Mesenchymal stem cell (in vitro differentiated cells and primary cell): ENCODE data around the gene SPATA20.

Source experiments
- DNase-seq: peaks from one replicate; pipeline ENCODE4 v3.0.0-alpha.2; 2013
- H2AFZ ChIP-seq: one replicate; pipeline ENCODE4 v1.6.1; 2013; ENCODE audit warnings: low read depth, mild to moderate bottlenecking, control low read depth, inconsistent platforms, low read length, moderate library complexity
- H2AK5ac ChIP-seq: 2 replicates; pipeline ENCODE4 v1.6.1; 2013; ENCODE audit warnings: low read length, moderate library complexity, mild to moderate bottlenecking, inconsistent platforms; ENCODE audit not compliant: severe bottlenecking
- H2BK120ac ChIP-seq: one replicate; pipeline ENCODE4 v1.6.1; 2013; ENCODE audit warnings: low read depth, mild to moderate bottlenecking, inconsistent platforms, low read length, moderate library complexity
- H2BK12ac ChIP-seq, 2 experiments: one replicate each; pipeline ENCODE4 v1.6.1; 2013; ENCODE audit warnings: inconsistent platforms in 2 of 2, low read length in 2 of 2, mild to moderate bottlenecking in 2 of 2, moderate library complexity in 2 of 2, control low read depth in 1 of 2
- H2BK15ac ChIP-seq: one replicate; pipeline ENCODE4 v1.6.1; 2013; ENCODE audit warnings: mild to moderate bottlenecking, low read depth, inconsistent platforms; ENCODE audit not compliant: poor library complexity, severe bottlenecking
- H2BK5ac ChIP-seq: 2 replicates; pipeline ENCODE4 v1.6.1; 2013; ENCODE audit warnings: low read depth, mild to moderate bottlenecking, low read length, control low read depth, inconsistent platforms; ENCODE audit not compliant: poor library complexity, severe bottlenecking
- H3K14ac ChIP-seq, 2 experiments: one replicate each; pipeline ENCODE4 v1.6.1; 2013; ENCODE audit warnings: inconsistent platforms in 2 of 2, low read length in 2 of 2, control low read depth in 1 of 2, mild to moderate bottlenecking in 1 of 2, moderate library complexity in 1 of 2
- H3K18ac ChIP-seq, 2 experiments: one replicate each; pipeline ENCODE4 v1.6.1; 2013; ENCODE audit warnings: inconsistent platforms in 2 of 2, low read length in 2 of 2, control low read depth in 1 of 2, low read depth in 1 of 2, mild to moderate bottlenecking in 1 of 2
- H3K23ac ChIP-seq, 2 experiments: one replicate each; pipeline ENCODE4 v1.6.1; 2013; ENCODE audit warnings: inconsistent platforms in 2 of 2, low read length in 2 of 2, mild to moderate bottlenecking in 2 of 2, moderate library complexity in 2 of 2, control low read depth in 1 of 2
- H3K27ac ChIP-seq: 2 replicates; pipeline ENCODE4 v1.5.1; 2013; ENCODE audit warnings: mild to moderate bottlenecking, moderate library complexity, low read length, control low read depth, inconsistent platforms; ENCODE audit not compliant: poor library complexity, severe bottlenecking
- H3K27me3 ChIP-seq, 2 experiments: 2 replicates each; pipeline versions ENCODE4 v1.6.1 to v1.7.0; 2013; ENCODE audit warnings: low read length in 2 of 2, mild to moderate bottlenecking in 2 of 2, moderate library complexity in 2 of 2, control low read depth in 1 of 2, inconsistent platforms in 1 of 2; ENCODE audit not compliant: control insufficient read depth in 1 of 2, insufficient read depth in 1 of 2
- H3K36me3 ChIP-seq, 2 experiments: 2 replicates each; pipeline versions ENCODE4 v1.6.1 to v1.7.0; 2013; ENCODE audit warnings: low read length in 2 of 2, control low read depth in 1 of 2, inconsistent platforms in 1 of 2, low read depth in 1 of 2, mild to moderate bottlenecking in 1 of 2; ENCODE audit not compliant: insufficient read depth in 2 of 2, control insufficient read depth in 1 of 2
- H3K4ac ChIP-seq, 2 experiments: one replicate each; pipeline ENCODE4 v1.6.1; 2013; ENCODE audit warnings: inconsistent platforms in 2 of 2, low read length in 2 of 2, mild to moderate bottlenecking in 2 of 2, moderate library complexity in 2 of 2, control low read depth in 1 of 2, low read depth in 1 of 2
- H3K4me1 ChIP-seq: 2 replicates; pipeline ENCODE4 v1.6.1; 2013; ENCODE audit warnings: low read depth, low read length, control low read depth; ENCODE audit not compliant: control insufficient read depth, insufficient read depth
- H3K4me2 ChIP-seq: 2 replicates; pipeline ENCODE4 v1.6.1; 2013; ENCODE audit warnings: low read length, mild to moderate bottlenecking, inconsistent platforms; ENCODE audit not compliant: poor library complexity, severe bottlenecking
- H3K4me3 ChIP-seq, 2 experiments: 2 replicates each; pipeline versions ENCODE4 v1.5.1 to v1.7.0; 2013; ENCODE audit warnings: low read length in 2 of 2, mild to moderate bottlenecking in 2 of 2, control low read depth in 1 of 2, low read depth in 1 of 2; ENCODE audit not compliant: insufficient read depth in 1 of 2
- H3K79me1 ChIP-seq: replicated peaks from 2 replicates; pipeline ENCODE4 v1.6.1; 2013; ENCODE audit warnings: mild to moderate bottlenecking, control low read depth, low read length, inconsistent platforms; ENCODE audit not compliant: poor library complexity, severe bottlenecking
- H3K9ac ChIP-seq: 2 replicates; pipeline ENCODE4 v1.7.0; 2013; ENCODE audit warnings: mild to moderate bottlenecking, low read length, moderate library complexity
- H3K9me3 ChIP-seq: 2 replicates; pipeline ENCODE4 v1.7.0; 2013; ENCODE audit warnings: mild to moderate bottlenecking, low read length; ENCODE audit not compliant: control insufficient read depth
- H4K8ac ChIP-seq: one replicate; pipeline ENCODE4 v1.6.1; 2013; ENCODE audit warnings: inconsistent platforms, mild to moderate bottlenecking, low read length, moderate library complexity
- H4K91ac ChIP-seq: one replicate; pipeline ENCODE4 v1.6.1; 2013; ENCODE audit warnings: mild to moderate bottlenecking, low read length, inconsistent platforms
- WGBS: methylation state at CpG from one replicate; pipeline ENCODE4 v1.1.7; 2013; ENCODE audit warnings: mixed read lengths; 5-methylcytosine and 5-hydroxymethylcytosine counted together

The SPATA20 gene

DNA sequence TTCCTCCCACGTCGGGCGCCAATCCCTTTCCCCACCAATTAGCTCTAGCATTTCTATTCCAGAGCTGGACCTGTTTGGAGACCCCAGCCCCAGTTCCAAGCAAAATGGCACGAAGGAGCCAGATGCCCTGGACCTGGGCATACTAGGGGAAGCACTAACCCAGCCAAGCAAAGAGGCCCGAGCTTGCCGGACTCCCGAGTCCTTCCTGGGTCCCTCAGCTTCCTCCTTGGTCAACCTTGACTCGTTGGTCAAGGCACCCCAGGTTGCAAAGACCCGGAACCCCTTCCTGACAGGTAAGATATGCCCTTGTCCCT lies 5.6 kb upstream of the SPATA20 start:
- H2BK120ac ChIP-seq, result no peak overlapping the region
- no peak overlapping the region for H4K91ac ChIP-seq
- H3K27ac ChIP-seq, result no peak overlapping the region
- no peak overlapping the region for H2BK15ac ChIP-seq
- peak overlapping the region; percentile 87 for H3K9ac ChIP-seq
- H3K23ac ChIP-seq, result no peak overlapping the region
- peaks cover 0 to 4% of the 10 kb centered on the region in 2 experiments for H3K27me3 ChIP-seq
- peak overlapping the region; percentile 11 to 24 for H3K4ac ChIP-seq
- no peak for DNase-seq
- H3K4me1 ChIP-seq, result peaks cover 19% of the 10 kb centered on the region
- H3K79me1 ChIP-seq, result no peaks in the 10 kb centered on the region
- no peaks in the 10 kb centered on the region for H3K9me3 ChIP-seq
- peak overlapping the region; percentile 30 for H2AK5ac ChIP-seq
- H2AFZ ChIP-seq, result peak overlapping the region; percentile 60
- H4K8ac ChIP-seq, result peak overlapping the region; percentile 97
- peak overlapping the region; percentile 64 to 86 for H3K4me3 ChIP-seq
- H3K4me2 ChIP-seq, result peak overlapping the region; percentile 76
- peak overlapping the region in 1 of 2 experiments; percentile 18 for H2BK12ac ChIP-seq
- peak overlapping the region in 1 of 2 experiments; percentile 74 for H3K18ac ChIP-seq
- H2BK5ac ChIP-seq, result no peak overlapping the region
- peak overlapping the region in 1 of 2 experiments; percentile 53 for H3K14ac ChIP-seq
- WGBS, result 80% methylated on average over 9 of the region's 9 CpGs
- peaks cover 0 to 3% of the 10 kb centered on the region in 2 experiments for H3K36me3 ChIP-seq

DNA sequence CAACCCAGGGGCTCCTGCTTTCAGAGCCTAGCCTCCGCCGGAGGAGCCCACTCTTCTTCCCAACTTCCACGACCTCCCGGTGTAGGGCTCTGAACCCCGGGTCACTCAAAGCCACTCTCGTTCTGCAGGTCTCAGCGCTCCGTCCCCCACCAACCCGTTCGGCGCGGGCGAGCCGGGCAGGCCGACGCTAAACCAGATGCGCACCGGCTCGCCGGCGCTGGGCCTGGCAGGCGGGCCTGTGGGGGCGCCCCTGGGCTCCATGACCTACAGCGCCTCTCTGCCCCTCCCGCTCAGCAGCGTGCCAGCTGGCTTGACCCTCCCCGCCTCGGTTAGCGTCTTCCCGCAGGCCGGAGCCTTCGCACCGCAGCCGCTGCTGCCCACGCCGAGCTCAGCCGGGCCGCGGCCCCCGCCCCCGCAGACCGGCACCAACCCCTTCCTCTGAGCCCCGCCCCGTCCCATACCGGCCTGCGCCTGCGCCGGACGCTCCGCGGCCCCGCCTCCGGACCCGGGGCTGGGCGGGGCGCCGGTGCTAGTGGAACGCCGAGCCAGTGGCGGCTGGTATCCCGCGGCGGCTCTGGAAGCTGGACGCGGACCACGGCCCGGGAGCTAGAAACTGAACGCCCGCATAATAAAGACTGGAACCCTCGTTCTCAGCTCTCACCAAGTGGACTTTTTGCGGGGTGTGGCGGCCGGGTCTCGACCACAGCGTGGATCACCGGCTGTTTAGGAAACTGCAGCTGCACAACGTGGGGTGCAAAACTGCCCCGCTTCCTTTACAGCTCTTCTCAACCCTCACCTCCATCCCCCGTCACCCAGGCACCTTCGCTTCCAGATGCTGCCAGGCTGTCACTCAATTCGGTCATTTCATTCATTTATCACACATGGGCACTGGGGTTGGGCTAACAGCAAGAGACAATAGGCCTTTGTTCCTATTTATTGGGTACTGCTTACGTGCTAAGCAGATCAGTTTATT lies 5.0 kb upstream of the SPATA20 start:
- H3K4me1 ChIP-seq, result peaks cover 19% of the 10 kb centered on the region

DNA sequence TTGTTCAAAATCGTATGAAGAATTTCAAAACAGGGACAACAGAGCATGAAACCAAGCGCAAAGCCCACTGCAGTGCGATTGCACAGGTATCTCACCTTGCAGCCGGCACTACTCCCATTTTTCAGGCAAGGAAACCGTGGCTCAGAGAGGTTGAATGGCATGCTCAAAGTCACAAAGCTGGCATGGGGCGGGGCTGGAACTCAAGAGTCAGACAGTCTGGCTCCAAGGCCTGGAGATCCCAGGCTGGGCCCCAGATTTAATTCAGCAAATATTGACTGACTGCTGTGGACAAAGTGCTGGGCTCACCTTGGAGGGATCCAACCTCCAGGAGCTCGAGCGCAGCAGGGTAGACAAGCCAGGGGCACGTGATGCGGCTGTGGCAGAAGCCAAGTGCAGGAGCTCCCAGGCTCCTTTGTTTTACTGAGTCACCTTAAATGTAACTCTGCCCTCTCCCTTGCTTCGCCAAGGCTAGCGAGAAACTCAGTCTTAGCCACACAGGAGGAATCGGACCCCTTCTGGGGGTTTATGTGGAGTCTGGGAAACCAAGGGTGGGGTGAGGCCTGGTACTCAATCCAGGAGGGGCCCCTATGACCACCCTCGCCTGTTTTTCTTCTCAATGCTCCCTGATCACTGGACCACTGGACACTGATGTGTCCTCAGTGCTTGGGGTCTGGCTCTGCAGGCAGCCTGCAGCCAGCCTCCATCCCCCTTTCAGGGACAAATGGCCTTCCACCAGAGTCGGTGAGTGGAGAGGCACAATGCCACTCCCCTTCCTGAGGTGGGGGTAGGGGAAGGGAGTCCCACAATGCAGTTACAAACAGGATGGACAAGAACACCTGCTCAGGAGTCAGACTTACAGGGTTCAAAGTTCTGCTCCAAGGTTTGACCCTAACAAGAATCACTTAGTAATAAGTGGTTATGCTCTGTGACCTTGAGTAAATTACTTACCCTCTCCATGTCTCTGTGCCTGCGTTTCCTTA lies 3.9 kb upstream of the SPATA20 start:
- peak overlapping the region; percentile 87 for H3K9ac ChIP-seq
- H2BK5ac ChIP-seq, result no peak overlapping the region
- peaks cover 0 to 5% of the 10 kb centered on the region in 2 experiments for H3K27me3 ChIP-seq
- peak overlapping the region in 1 of 2 experiments; percentile 49 for H3K4ac ChIP-seq
- no peak for DNase-seq
- peaks cover 0 to under 1% of the 10 kb centered on the region in 2 experiments for H3K36me3 ChIP-seq
- no peak overlapping the region for H3K14ac ChIP-seq
- H3K9me3 ChIP-seq, result no peaks in the 10 kb centered on the region
- peak overlapping the region in 1 of 2 experiments; percentile 86 for H3K4me3 ChIP-seq
- WGBS, result 89% methylated on average over 16 of the region's 16 CpGs
- H2AK5ac ChIP-seq, result no peak overlapping the region
- H2BK15ac ChIP-seq, result no peak overlapping the region
- peaks cover 6% of the 10 kb centered on the region for H3K79me1 ChIP-seq
- no peak overlapping the region for H2BK12ac ChIP-seq
- H3K27ac ChIP-seq, result no peak overlapping the region
- H4K8ac ChIP-seq, result peak overlapping the region; percentile 35
- H3K18ac ChIP-seq, result no peak overlapping the region
- H4K91ac ChIP-seq, result no peak overlapping the region
- peaks cover 25% of the 10 kb centered on the region for H3K4me1 ChIP-seq
- H3K4me2 ChIP-seq, result no peak overlapping the region
- H2AFZ ChIP-seq, result peak overlapping the region; percentile 44
- H3K23ac ChIP-seq, result no peak overlapping the region
- no peak overlapping the region for H2BK120ac ChIP-seq

More for the DNA sequence above, 5.0 kb upstream of the SPATA20 start:
- Histone ChIP-seq H3K4me2 (peak overlapping the region; percentile 76), H3K14ac (peak overlapping the region in 1 of 2 experiments; percentile 92), H3K18ac (peak overlapping the region; percentile 74 to 80), H3K27me3 (peaks cover 0 to 5% of the 10 kb centered on the region in 2 experiments), H3K27ac (peak overlapping the region; percentile 12), H3K23ac (no peak overlapping the region), H3K9me3 (no peaks in the 10 kb centered on the region), H2AK5ac (no peak overlapping the region), H4K91ac (peak overlapping the region; percentile 81), H2BK5ac (no peak overlapping the region), H3K36me3 (peaks cover 0 to 3% of the 10 kb centered on the region in 2 experiments), H2AFZ (peak overlapping the region; percentile 90), H2BK120ac (no peak overlapping the region), H2BK15ac (no peak overlapping the region), H3K4me3 (peak overlapping the region; percentile 64 to 86), H3K4ac (peak overlapping the region in 1 of 2 experiments; percentile 84), H4K8ac (peak overlapping the region; percentile 97), H3K79me1 (no peaks in the 10 kb centered on the region), H3K9ac (peak overlapping the region; percentile 87), H2BK12ac (peak overlapping the region in 1 of 2 experiments; percentile 68)
- WGBS, result 4% methylated on average over 82 of the region's 82 CpGs
- DNase-seq, result peak; percentile 79
